D721Med (cell line): ENCODE data around the gene RBM25.
"Not testable (repeated sequence)": the region's sequence is repeated elsewhere in the genome, so short reads cannot be mapped to it uniquely, and the experiment has no call there.

ENCODE experiments used
- DNase-seq: peaks from one replicate; pipeline ENCODE4 v3.0.0; 2011; ENCODE audit warnings: low spot score; ENCODE audit not compliant: insufficient read length
- FAIRE-seq: peaks from 2 replicates; lab custom pipeline; 2011; peaks lifted over from hg19 to GRCh38; lab: Jason Lieb, UNC
- TF ChIP-seq, protein P1 (sequence below): IDR thresholded peaks from 2 replicates; pipeline ENCODE4 v1.5.1; 2012; ENCODE audit warnings: mild to moderate bottlenecking, control low read depth; ENCODE audit not compliant: insufficient read depth; ENCODE audit errors: missing control alignments

RBM25 gene

DNA sequence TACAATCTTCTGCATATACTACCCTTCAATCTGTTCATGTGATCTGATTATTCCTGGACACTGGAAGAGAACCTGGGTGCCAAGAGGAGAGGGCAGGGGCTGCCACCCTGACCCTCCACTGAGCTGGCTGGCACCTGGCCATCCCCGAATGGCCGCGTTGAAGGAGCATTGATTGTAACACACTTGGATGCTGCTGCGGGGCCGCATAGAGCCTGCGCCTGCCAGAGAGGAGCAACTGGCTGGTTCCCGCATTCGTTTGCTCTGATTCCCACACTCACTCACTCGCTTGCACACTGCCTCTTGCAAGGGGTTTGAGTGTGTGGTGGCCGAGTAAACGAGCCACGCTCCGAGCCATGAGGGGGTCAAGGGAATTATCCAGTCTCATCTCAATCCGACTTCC lies 110.4 kb downstream of the RBM25 start:
- TF ChIP-seq, protein P1, sequence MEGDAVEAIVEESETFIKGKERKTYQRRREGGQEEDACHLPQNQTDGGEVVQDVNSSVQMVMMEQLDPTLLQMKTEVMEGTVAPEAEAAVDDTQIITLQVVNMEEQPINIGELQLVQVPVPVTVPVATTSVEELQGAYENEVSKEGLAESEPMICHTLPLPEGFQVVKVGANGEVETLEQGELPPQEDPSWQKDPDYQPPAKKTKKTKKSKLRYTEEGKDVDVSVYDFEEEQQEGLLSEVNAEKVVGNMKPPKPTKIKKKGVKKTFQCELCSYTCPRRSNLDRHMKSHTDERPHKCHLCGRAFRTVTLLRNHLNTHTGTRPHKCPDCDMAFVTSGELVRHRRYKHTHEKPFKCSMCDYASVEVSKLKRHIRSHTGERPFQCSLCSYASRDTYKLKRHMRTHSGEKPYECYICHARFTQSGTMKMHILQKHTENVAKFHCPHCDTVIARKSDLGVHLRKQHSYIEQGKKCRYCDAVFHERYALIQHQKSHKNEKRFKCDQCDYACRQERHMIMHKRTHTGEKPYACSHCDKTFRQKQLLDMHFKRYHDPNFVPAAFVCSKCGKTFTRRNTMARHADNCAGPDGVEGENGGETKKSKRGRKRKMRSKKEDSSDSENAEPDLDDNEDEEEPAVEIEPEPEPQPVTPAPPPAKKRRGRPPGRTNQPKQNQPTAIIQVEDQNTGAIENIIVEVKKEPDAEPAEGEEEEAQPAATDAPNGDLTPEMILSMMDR, result no peak
- DNase-seq (no peak), FAIRE-seq (no peak)

DNA sequence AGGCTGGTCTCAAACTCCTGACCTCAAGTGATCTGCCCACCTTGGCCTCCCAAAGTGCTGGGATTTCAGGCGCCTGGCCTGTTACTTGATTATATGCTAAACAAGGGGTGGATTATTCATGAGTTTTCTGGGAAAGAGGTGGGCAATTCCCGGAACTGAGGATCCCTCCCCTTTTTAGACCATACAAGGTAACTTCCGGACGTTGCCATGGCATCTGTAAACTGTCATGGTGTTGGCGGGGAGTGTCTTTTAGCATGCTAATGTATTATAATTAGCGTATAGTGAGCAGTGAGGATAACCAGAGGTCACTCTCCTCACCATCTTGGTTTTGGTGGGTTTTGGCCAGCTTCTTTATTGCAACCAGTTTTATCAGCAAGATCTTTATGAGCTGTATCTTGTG lies 111.5 kb downstream of the RBM25 start:
- not testable (repeated sequence) for DNase-seq

DNA sequence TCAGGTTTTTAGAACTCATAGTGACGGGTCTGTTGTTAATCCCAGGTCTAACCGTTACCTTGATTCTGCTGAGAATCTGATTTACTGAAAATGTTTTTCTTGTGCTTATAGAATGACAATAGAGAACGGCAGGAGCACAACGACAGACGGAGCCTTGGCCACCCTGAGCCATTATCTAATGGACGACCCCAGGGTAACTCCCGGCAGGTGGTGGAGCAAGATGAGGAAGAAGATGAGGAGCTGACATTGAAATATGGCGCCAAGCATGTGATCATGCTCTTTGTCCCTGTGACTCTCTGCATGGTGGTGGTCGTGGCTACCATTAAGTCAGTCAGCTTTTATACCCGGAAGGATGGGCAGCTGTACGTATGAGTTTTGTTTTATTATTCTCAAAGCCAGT lies 112.4 kb downstream of the RBM25 start:
- TF ChIP-seq, protein P1, result no peak
- DNase-seq (no peak), FAIRE-seq (no peak)

More for the DNA sequence above, 111.5 kb downstream of the RBM25 start:
- not testable (repeated sequence) for FAIRE-seq

DNA sequence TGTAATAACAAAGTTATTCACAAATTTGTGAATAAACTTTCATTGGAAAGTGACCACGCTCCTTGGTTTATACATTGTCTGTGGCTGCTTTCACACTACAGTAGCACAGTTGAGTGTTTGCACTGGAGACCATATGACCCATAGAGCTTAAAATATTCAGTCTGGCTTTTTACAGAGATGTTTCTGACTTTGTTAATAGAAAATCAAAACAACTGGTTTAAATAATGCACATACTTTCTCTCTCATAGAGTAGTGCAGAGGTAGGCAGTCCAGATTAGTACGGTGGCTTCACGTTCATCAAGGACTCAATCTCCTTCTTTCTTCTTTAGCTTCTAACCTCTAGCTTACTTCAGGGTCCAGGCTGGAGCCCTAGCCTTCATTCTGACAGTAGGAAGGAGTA lies 114.2 kb downstream of the RBM25 start:
- DNase-seq (no peak), FAIRE-seq (no peak)
- TF ChIP-seq, protein P1, result no peak

DNA sequence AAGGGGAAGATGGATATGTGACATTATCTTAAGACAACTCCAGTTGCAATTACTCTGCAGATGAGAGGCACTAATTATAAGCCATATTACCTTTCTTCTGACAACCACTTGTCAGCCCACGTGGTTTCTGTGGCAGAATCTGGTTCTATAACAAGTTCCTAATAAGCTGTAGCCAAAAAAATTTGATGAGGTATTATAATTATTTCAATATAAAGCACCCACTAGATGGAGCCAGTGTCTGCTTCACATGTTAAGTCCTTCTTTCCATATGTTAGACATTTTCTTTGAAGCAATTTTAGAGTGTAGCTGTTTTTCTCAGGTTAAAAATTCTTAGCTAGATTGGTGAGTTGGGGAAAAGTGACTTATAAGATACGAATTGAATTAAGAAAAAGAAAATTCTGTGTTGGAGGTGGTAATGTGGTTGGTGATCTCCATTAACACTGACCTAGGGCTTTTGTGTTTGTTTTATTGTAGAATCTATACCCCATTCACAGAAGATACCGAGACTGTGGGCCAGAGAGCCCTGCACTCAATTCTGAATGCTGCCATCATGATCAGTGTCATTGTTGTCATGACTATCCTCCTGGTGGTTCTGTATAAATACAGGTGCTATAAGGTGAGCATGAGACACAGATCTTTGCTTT lies 114.9 kb downstream of the RBM25 start:
- TF ChIP-seq, protein P1, result peak; percentile 58
- DNase-seq, result no peak
- FAIRE-seq, result no peak
